Pancreas (tissue), 10 donors: ENCODE data around the gene FAM177B. TPM values are rescaled to one million over a fixed set of nuclear protein-coding genes. Genes with fewer than 3 reads are reported as not detected.

Experiments
- ATAC-seq, 4 donors: fragments of 200-7000 bp; cut with Tn5 transposase; one replicate each; pipeline versions ENCODE4 v1.8.0 to v1.9.1; 2020; ENCODE audit warnings: mild to moderate bottlenecking in 4 of 4, moderate library complexity in 4 of 4
- DNase-seq, 6 donors: peaks; one replicate each; pipeline ENCODE4 v3.0.0-alpha.2; 2020
- FAIRE-seq: peaks from 2 replicates; lab custom pipeline; 2012; peaks lifted over from hg19 to GRCh38; lab: Jason Lieb, UNC
- H3K27ac ChIP-seq, 4 donors: fragments of 200-600 bp; sonication (generic); 1 replicate in 3 of 4; 2 replicates in 1 of 4; pipeline versions ENCODE4 v1.5.0 to v1.8.0; 2020
- H3K27me3 ChIP-seq, 4 donors: fragments of 200-600 bp; one replicate each; pipeline ENCODE4 v1.8.0; 2021
- H3K36me3 ChIP-seq, 3 donors: fragments of 200-600 bp; sonication (generic) in 1 of 3; one replicate each; pipeline versions ENCODE4 v1.5.0 to v1.8.0; 2020 to 2021
- H3K4me1 ChIP-seq, 3 donors: fragments of 200-600 bp; one replicate each; pipeline ENCODE4 v1.8.0; 2021
- H3K4me3 ChIP-seq, 4 donors: fragments of 200-600 bp; sonication (generic) in 2 of 4; one replicate each; pipeline versions ENCODE4 v1.5.0 to v1.8.0; 2020 to 2021
- H3K9me3 ChIP-seq, 4 donors: fragments of 200-600 bp; one replicate each; pipeline ENCODE4 v1.8.0; 2021
- CTCF ChIP-seq, 4 donors: fragments of 200-600 bp; sonication (generic) in 3 of 4; IDR thresholded peaks; one replicate each; pipeline versions ENCODE4 v1.5.0 to v1.8.0; 2021; ENCODE audit warnings: antibody characterized with exemption in 4 of 4
- WGBS, 2 donors: extraction: QIAGEN DNeasy Blood & Tissue Kit; methylation state at CpG; one replicate each; pipeline ENCODE4 v1.1.7; 2013; 5-methylcytosine and 5-hydroxymethylcytosine counted together
- intact Hi-C, 3 donors: fragments of 100-400 bp; cut with DNase I; formaldehyde crosslinking; loops; one replicate each; pipeline versions ENCODE4 v1.11.1 to v1.14.2; 2022
- polyA plus RNA-seq, 2 donors: library from polyadenylated mRNA; stranded (reverse); fragments of 200-250 nt; gene quantifications; one replicate each; pipeline ENCODE4 v1.2.3, GENCODE V29; 2013
- total RNA-seq, 6 donors: library from RNA; stranded (reverse); fragmentation: NEBNext Ultra II Directional in 4 of 6; extraction: Animal tissue kit (Norgen Biotek cat#: 25700) in 4 of 6; gene quantifications; one replicate each; pipeline versions ENCODE4 v1.2.1 to v1.2.4, GENCODE V29; 2021 to 2023
- donor health status: healthy with polysubstance abuse.
- donor health status: DM: no; HTN: no; CAD: no; lungs with moderate emphysema.
- donor health status: DM: no; HTN: no; CAD: no.
- donor health status: control.
- donor health status: control.
- donor health status: Bipolar disorder and iron deficiency.
- donor health status: DM: yes; HTN: yes; CAD: no.
- donor health status: DM: no; HTN: no; CAD: no.
- donor health status: DM: no; HTN: no; CAD: no.
- donor health status: DM: yes; HTN: yes; CAD: no.

FAM177B gene
- total and polyA plus RNA-seq, 8 donors, result 0.16 to 0.66 (median 0.32) TPM; not detected in 1

- WGBS, 2 donors, result 97 to 100% methylated on average over 2 of the region's 2 CpGs
Observed at GRCh38 chr1:222716393-222716792, 20.6 kb upstream of the FAM177B start.

GRCh38 chr1:222728746-222729145, 8.3 kb upstream of the FAM177B start:
- H3K36me3 ChIP-seq, result peaks cover 9 to 97% (median 43%) of the 10 kb centered on the region in 3 donors
- no peak overlapping the region for H3K4me3 ChIP-seq
- no peak for ATAC-seq
- TF ChIP-seq CTCF (IDR thresholded peaks at IDR 0.05), result no peak
- no peaks in the 10 kb centered on the region for H3K27me3 ChIP-seq
- intact Hi-C loops, result no loop called here
- WGBS, 2 donors, result 81 to 85% methylated on average over 1 of the region's 1 CpG
- H3K27ac ChIP-seq, result no peak overlapping the region
- FAIRE-seq, result no peak
- H3K4me1 ChIP-seq, result no peaks in the 10 kb centered on the region
- DNase-seq, result no peak
- no peaks in the 10 kb centered on the region for H3K9me3 ChIP-seq

More at GRCh38 chr1:222716393-222716792, 20.6 kb upstream of the FAM177B start:
- no peak for TF ChIP-seq CTCF (IDR thresholded peaks at IDR 0.05)
- H3K4me3 ChIP-seq, result no peak overlapping the region
- H3K9me3 ChIP-seq, result no peaks in the 10 kb centered on the region
- DNase-seq (no peak), FAIRE-seq (no peak), ATAC-seq (no peak)
- intact Hi-C loops, result no loop called here
- H3K36me3 ChIP-seq, result peaks cover 0 to 31% (median 14%) of the 10 kb centered on the region in 3 donors
- no peaks in the 10 kb centered on the region for H3K4me1 ChIP-seq
- no peaks in the 10 kb centered on the region for H3K27me3 ChIP-seq
- no peak overlapping the region for H3K27ac ChIP-seq

- intact Hi-C loops, result no loop called here
- 90% methylated on average over 1 of the region's 1 CpG for WGBS, 2 donors
- no peak for TF ChIP-seq CTCF (IDR thresholded peaks at IDR 0.05)
- Histone ChIP-seq H3K4me1 (no peaks in the 10 kb centered on the region), H3K27me3 (no peaks in the 10 kb centered on the region), H3K36me3 (peaks cover 9 to 87% (median 36%) of the 10 kb centered on the region in 3 donors), H3K9me3 (no peaks in the 10 kb centered on the region), H3K27ac (no peak overlapping the region), H3K4me3 (no peak overlapping the region)
- FAIRE-seq (no peak), DNase-seq (no peak), ATAC-seq (no peak)
Observed at GRCh38 chr1:222730866-222731265, 6.1 kb upstream of the FAM177B start.

GRCh38 chr1:222732216-222733159, 4.5 kb upstream of the FAM177B start:
- no peaks in the 10 kb centered on the region for H3K27me3 ChIP-seq
- H3K9me3 ChIP-seq, result no peaks in the 10 kb centered on the region
- H3K4me1 ChIP-seq, result no peaks in the 10 kb centered on the region
- H3K27ac ChIP-seq, result no peak overlapping the region
- no peak for TF ChIP-seq CTCF (IDR thresholded peaks at IDR 0.05)
- DNase-seq (no peak), FAIRE-seq (peak; percentile 34), ATAC-seq (peak in 1 of 4 donors; percentile 42)
- WGBS, 2 donors, result 92 to 96% methylated on average over 3 of the region's 3 CpGs
- intact Hi-C loops, result no loop called here
- H3K4me3 ChIP-seq, result no peak overlapping the region
- H3K36me3 ChIP-seq, result peaks cover 6 to 72% (median 24%) of the 10 kb centered on the region in 3 donors

GRCh38 chr1:222734740-222735139, 2.3 kb upstream of the FAM177B start:
- Histone ChIP-seq H3K27me3 (no peaks in the 10 kb centered on the region), H3K9me3 (no peaks in the 10 kb centered on the region), H3K4me3 (no peak overlapping the region), H3K4me1 (no peaks in the 10 kb centered on the region), H3K36me3 (peaks cover under 1 to 50% (median 10%) of the 10 kb centered on the region in 3 donors), H3K27ac (no peak overlapping the region)
- DNase-seq (no peak), FAIRE-seq (no peak), ATAC-seq (no peak)
- 69 to 82% methylated on average over 1 of the region's 1 CpG for WGBS, 2 donors
- intact Hi-C loops, result no loop called here
- TF ChIP-seq CTCF (IDR thresholded peaks at IDR 0.05), result no peak
